AG20443 (cell line): ENCODE data around the gene NUDT8.
"Not testable (repeated sequence)": the region's sequence is repeated elsewhere in the genome, so short reads cannot be mapped to it uniquely, and the experiment has no call there.

ENCODE experiments used
- DNase-seq: peaks from one replicate; pipeline ENCODE4 v3.0.0; 2012; ENCODE audit warnings: low spot score, mixed read lengths

Gene NUDT8

DNA sequence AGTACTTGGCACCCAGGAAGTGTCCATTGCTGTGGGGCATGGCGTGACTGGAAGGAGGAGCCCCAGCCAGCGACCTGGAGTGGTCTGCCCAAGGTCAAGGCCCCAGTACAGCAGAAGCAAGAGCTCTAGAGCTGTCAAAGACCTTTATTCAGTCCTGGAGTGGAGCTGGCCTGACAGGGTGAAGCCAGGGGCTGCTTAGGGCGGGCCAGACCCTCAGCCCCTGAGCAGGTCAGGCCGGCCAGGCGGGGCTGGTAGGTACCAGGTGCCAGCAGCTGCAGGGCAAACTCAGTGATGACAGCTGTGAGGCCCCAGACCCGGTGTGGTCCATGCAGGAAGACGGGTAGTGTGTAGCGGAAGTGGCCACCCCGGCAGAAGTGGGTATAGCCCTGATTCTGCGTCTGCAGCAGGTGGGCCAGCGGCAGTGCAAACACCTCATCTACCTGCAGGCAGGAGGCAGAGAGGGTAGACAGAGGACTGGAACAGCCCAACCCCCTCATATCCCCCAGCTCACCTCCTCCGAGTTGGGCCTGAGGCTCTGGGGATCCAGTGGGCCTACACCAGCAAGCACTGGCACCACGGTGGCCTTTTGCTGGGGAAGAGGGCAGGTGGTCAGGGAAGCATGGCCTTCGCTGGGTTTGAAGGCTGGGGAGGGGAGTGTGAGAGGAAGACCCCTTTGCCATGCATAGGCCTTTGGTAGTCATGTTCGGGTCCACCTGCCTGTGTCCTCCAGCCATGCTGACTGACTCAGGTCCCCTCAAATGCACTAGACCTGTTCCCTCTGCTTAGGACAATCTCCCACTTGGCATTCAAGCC lies 1.7 kb downstream of the NUDT8 start:
- no peak for DNase-seq

DNA sequence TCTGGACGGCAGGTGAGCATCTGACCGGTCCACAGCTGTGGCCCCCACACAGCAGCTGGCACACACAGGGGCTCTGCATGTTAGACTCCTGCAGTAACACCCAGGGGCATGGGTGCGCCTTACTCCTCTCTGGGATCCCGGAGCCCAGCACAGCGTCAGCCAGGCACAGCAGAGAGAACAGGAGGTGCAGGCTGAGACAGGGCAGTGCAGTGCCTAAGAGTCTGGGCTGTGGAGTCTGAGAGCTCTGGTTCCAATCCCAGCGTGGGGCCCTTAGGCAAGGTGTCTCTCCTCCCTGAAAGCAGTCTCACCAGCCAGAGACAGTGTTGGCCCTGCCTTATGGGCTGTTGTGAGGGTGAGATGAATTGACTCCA lies 2.3 kb downstream of the NUDT8 start:
- DNase-seq, result no peak

DNA sequence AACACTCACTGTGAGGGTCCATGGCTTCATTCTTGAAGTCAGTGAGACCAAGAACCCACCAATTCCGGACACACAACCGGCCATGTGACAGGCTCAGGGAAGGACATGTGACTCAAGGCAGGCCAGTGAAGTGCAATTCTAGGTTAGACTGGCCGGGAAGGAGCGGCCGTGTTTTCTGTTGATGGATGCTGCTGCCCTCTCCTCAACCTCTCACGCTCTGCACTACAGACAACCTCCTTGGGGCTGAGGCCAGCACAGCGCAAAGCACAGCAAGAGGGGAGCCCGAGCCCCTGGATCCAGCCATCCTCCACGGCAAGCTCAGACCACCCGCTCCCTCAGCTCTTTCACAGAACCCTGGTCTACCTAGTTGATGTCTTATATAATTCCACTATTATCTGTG lies 2.8 kb downstream of the NUDT8 start:
- no peak for DNase-seq

DNA sequence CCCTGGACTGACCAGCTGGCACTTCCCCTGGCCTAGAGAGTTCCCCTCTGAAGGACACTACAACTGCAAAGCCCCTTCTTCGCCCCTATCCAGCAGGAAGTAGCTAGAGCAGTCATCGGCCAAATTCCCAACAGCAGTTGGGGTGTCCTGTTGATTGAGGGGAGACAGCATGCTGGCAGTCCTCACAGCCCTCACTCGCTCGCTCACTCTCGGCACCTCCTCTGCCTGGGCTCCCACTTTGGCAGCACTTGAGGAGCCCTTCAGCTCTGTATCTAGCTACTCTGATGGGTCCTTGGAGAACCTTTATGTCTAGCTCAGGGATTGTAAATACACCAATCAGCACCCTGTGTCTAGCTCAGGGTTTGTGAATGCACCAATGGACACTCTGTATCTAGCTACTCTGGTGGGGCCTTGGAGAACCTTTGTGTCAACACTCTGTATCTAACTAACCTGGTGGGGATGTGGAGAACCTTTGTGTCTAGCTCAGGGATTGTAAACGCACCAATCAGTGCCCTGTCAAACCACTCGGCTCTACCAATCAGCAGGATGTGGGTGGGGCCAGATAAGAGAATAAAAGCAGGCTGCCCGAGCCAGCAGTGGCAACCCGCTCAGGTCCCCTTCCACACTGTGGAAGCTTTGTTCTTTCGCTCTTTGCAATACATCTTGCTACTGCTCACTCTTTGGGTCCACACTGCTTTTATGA lies 3.5 kb downstream of the NUDT8 start:
- DNase-seq, result not testable (repeated sequence)

DNA sequence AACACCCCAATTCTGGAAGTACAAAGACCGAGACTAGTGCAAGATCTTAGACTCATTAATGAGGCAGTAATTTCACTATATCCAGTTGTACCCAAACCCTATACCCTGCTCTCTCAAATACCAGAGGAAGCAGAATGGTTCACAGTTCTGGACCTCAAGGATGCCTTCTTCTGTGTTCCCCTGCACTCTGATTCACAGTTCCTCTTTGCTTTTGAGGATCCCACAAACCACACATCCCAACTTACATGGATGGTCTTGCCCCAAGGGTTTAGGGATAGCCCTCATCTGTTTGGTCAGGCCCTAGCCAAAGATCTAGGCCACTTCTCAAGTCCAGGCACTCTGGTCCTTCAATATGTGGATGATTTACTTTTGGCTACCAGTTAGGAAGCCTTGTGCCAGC lies 5.9 kb downstream of the NUDT8 start:
- not testable (repeated sequence) for DNase-seq

DNA sequence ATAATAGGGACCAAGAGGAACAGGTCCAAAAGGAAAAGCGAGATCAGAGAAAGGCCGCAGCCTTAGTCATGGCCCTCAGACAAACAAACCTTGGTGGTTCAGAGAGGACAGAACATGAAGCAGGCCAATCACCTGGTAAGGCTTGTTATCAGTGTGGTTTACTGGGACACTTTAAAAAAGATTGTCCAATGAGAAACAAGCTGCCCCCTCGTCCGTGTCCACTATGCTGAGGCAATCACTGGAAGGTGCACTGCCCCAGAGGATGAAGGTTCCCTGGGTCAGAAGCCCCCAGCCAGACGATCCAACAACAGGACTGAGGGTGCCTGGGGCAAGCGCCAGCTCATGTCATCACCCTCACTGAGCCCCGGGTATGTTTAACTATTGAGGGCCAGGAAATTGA lies 6.8 kb downstream of the NUDT8 start:
- not testable (repeated sequence) for DNase-seq

DNA sequence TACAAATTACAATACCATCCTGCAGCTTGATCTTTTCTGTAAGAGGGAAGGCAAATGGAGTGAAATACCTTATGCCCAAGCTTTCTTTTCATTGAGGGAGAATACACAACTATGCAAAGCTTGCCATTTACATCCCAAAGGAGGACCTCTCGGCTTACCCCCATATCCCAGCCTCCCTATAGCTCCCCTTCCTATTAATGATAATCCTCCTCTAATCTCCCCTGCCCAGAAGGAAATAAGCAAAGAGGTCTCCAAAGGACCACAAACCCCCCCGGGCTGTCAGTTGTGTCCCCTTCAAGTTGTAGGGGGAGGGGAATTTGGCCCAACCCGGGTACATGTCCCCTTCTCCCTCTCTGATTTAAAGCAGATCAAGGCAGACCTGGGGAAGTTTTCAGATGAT lies 7.8 kb downstream of the NUDT8 start:
- DNase-seq, result not testable (repeated sequence)

DNA sequence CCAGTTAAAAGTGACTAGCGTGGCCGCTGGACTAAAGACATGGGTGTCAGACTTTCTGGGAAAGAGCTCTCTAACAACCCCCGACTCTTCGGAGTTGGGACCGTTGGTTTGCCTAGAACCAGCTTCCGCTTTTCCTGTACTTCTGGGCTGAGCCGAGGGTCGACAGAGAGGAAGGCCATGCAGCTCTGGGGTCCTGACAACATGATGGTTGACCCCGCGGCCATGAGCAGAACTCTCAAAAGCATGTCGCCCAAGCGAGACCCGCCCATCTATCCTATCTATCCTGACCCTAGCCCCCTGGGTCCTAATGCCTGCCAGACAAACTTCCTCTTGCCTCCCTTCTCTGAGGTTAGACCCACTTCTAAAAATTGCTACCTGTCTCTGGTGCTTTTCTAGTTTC lies 9.1 kb downstream of the NUDT8 start:
- not testable (repeated sequence) for DNase-seq

DNA sequence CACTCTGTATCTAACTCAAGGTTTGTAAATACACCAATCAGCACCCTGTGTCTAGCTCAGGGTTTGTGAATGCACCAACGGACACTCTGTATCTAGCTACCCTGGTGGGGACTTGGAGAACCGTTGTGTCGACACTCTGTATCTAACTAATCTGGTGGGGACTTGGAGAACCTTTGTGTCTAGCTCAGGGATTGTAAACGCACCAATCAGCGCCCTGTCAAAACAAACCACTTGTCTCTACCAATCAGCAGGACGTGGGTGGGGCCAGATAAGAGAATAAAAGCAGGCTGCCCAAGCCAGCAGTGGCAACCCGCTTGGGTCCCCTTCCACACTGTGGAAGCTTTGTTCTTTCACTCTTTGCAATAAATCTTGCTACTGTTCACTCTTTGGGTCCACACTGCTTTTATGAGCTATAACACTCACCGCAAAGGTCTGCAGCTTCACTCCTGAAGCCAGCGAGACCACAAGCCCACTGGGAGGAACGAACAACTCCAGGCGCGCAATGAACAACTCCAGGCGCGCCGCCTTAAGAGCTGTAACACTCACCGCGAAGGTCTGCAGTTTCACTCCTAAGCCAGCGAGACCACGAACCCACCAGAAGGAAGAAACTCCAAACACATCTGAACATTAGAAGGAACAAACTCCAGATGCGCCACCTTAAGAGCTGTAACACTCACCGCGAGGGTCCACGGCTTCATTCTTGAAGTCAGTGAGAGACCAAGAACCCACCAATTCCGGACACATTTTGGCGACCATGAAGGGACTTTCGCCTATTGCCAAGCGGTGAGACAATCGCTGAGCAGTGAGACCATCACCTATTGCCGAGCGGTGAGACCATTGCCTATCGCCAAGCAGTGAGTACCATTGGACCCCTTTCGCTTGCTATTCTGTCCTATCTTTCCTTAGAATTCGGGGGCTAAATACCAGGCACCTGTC lies 9.8 kb downstream of the NUDT8 start:
- not testable (repeated sequence) for DNase-seq

DNA sequence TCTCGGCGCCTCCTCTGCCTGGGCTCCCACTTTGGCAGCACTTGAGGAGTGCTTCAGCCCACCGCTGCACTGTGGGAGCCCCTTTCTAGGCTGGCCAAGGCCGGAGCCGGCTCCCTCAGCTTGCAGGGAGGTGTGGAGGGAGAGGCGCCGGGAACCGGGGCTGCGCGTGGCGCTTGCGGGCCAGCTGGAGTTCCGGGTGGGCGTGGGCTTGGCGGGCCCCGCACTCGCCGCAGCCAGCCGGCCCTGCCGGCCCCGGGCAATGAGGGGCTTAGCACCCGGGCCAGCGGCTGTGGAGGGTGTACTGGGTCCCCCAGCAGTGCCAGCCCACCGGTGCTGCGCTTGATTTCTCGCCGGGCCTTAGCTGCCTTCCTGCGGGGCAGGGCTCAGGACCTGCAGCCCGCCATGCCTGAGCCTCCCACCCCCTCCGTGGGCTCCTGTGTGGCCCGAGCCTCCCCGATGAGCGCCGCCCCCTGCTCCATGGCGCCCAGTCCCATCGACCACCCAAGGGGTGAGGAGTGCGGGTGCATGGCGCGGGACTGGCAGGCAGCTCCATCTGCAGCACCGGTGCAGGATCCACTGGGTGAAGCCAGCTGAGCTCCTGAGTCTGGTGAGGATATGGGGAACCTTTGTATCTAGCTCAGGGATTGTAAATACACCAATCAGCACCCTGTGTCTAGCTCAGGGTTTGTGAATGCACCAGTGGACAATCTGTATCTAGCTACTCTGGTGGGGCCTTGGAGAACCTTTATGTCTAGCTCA lies 10.7 kb downstream of the NUDT8 start:
- not testable (repeated sequence) for DNase-seq

DNA sequence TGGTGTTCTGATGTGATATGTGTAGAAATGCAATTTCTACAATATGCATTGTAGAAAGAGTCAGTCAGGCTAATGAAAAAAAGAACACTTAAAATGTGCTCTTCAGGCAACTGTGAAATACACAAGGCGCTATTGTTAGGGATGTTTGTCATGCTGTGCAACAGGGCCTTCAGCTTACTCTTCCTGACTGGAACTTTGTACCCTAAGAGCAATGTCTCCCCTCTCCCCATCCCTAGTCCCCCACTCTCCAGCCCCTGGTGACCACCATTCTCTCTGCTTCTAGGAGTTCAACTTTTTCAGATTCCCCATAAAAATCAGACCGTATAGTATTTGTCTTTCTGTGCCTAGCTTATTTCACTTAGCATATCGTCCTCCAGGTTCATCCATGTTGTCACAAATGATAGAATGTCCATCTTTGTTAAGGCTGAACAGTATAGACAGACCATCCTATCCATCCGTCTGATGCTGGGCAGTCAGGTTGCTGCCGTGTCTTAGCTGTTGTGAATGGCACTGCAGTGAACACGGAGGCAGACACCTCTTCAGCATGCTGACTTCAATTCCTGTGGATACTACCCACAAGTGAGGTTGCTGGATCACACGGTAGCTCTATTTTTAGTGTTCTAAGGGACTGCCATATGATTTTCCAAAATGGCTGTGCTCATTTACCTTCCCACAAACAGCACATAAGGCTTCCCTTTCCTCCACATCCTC lies 12.3 kb downstream of the NUDT8 start:
- DNase-seq, result no peak

DNA sequence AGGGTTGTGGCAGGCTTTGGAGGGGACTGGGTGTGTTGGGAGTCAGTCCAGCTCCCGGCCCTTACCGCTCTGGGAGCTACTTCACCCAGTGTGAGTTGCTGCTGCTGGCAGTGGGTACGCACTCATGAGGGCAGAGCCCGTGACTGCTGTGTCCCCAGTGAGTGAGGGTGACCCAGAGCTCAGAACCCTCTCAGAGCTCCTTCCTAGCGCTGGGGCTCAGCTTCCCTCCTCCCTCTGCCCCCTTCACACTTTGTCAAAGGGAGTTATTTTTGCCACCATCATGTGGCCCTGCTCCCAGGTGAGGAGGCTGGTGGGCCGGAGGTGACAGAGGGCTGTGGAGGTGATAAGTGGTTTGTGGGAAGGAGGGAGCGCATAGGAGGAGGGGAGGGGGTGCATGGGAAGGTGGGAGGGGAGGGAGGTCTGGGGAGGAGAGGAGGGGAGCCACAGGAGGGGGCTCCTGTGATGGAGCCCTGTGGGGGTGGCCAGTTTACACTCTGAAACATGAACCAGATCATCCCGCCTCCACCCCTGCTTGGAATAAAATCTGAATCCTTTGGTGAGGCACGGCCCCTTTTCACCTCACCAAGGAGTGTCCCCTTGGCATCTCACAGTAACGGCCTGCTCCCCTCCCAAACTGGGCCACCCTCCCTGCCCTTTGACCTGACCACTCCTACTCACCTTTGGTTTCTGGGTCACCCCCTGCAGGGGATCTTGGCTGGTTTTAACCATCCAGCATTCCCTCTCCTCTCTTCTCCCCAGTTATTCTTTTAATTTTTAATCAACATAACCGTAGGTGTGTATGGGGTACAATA lies 13.1 kb downstream of the NUDT8 start:
- DNase-seq, result no peak

DNA sequence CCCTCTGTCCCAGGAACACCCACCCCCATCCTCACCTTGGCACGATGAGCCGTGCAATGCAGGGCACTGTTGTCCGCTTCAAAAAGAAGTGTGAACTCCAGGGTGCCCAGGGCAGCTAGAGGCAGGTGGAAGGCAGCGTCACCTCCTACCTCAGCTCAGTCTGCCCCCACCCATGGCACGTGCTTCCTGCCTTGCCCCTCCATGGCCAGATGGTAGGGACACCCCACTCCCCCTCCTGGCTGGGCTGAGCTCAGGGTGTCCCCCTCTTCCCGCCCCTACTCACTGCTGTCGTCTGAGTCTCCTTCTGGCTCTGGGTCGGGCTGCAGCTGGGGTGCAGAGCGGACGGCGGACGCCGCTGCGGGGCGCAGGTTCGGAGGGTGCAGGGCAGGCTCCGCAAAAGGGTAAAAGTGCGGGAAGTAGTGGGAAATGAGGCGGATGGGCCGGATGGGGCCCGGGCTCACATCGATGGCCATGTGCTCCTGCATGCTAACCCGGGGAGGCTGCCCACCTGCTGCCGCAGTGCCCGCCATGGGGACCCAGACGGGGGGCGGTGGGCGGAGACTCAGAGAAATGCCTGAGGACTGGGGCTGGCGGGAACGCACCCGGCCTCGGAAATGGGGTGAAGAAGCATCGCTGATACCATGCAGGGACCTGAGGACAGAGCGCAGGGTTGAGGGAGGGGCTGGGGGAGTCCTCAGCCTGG lies 13.9 kb downstream of the NUDT8 start:
- no peak for DNase-seq

DNA sequence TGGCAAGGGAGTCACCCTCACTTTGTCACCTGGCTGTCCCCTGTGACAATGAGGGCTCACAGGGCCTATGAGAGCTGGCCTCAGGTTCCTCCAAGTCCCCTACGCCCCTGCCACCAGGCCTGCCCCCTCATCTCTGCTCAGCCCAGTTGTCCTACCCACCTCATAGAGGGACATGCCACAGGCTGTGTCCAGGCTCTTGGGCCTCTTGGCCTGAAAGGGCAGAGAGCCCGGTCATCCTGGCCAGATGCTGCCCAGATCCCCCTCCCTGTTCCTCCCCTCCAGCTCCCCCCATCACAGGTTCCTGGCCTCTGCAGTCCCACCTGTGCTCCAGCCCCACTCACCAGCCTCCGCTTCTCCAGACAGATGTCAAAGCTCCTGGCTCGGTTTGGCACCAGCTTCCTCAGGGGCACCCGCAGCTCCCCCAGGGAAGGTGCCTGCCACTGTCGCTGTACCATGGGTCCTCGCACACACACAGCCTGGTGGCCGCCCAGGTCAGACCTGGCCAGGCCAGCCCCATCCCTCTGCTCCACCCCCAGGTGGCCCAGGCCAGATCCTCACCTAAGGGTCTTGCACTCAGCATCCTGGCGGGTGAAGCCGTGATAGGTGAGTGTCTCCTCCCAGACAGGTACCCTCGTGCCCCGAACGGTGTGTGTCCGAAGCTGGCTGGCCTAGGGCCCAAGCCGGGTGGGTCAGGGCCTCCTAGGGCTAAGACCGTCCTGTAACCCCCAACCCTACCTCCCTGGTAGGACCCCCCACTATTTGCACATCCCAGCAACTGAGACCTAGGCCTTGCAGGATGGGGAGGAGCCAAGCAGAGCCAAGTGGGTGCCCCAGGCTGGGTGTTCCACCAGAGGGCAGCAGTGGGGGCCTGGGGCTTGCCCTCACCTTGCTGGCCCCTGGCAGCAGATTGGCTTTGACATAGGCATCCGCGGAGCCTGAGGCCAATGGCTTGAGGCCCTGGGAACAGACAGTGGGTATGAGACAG lies 14.7 kb downstream of the NUDT8 start:
- DNase-seq, result peak; percentile 53

DNA sequence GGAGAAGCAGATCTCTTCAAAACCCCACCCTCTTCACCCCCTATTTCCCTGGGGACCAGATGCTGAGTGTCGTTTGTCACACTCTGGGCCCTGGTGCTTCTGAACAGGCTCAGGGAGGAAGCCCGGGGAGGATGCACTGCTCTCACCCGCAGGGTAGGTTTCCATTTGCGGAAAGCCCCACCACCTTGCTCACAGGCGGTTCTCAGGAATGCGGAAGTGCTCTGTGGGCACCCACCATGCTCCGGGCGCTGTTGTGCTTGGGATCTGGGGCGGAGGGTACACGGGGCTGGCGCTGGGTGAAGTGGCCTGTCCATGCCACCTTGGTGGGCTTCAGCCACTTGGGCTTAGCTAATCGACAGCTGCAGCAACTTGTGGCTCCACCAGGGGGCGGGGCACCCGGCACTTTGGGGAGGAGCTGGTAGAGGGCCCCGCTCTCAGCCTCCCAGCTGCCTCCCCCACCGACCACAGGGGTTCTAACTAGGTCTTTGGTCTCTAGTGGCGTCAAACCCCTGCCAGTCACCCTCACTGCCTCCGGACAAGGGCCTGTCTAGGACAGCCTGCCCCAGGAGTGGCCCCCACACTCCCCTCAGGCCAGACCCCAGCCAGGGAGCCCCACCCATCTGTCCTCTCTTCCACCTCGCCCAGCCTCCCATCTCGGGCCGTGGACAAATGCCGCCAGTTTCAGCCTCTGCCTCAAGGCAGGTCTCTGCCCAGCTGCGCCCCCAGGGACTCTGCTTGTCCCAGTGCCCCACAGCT lies 15.6 kb downstream of the NUDT8 start:
- DNase-seq, result peak; percentile 75

DNA sequence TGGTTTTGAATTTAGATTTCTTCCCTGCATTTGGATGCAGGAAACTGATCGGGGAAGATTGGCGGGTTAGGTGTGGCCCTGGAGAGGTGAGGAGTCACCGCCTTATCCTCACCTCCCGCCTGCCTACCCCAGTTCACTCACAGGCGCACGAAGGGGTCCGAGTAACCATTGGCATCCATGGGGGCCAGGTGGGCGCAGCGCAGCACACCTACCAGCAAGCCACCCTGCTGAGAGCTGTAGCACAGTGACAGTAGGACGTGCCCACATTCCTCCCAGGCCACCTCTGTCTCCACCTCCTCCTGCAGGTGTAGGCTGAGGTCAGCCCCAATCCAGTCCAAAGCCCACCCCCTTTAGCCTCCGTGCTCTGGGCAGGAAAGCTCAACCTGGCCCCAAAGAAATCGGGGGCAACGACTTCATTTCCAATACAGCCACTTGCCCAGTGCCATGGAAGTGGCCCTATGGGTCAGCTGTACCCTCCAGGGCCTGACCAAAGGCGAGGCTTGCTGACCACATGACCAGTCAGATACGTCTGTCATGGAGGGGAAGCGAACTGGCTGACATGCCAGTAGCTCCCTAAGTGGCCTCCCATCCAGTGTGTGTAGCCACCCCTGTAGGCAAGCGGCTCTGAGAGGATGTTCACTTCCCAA lies 16.3 kb downstream of the NUDT8 start:
- DNase-seq, result no peak

DNA sequence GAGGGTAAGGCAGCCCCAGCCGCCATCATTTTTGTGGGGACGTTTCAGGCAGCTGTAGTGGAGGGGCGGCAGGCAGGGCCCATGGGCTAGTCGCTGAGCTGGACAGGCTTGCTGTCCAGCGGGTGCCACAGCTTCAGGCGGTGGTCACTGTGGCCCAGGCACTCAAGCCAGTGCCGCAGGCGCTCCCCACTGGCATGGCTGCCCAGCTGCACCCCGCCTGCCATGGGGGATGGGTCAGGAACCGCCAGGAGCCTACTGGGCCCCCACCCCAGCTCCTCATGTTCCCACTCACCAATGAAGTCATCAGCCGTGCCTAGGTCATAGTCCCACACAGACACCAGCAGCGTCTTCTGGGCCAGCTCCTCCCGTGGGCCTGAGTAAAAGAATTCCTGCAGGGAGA lies 17.0 kb downstream of the NUDT8 start:
- no peak for DNase-seq
